Bronchial epithelial cell (primary cell): ENCODE measurements around the gene IGDCC3. TPM values are rescaled to one million over a fixed set of nuclear protein-coding genes. Genes with fewer than 3 reads are reported as not detected.

Experiments used
- DNase-seq: peaks from one replicate; pipeline ENCODE4 v3.0.0-alpha.2; 2010; ENCODE audit warnings: low read depth
- FAIRE-seq: peaks from 2 replicates; lab custom pipeline; 2011; peaks lifted over from hg19 to GRCh38; lab: Jason Lieb, UNC
- H3K27me3 ChIP-seq: 2 replicates; pipeline ENCODE4 v1.5.1; 2011; ENCODE audit warnings: low read length; ENCODE audit not compliant: control insufficient read depth, insufficient read depth
- H3K36me3 ChIP-seq: 2 replicates; pipeline ENCODE4 v1.5.1; 2011; ENCODE audit warnings: low read length; ENCODE audit not compliant: control insufficient read depth, insufficient read depth
- H3K4me3 ChIP-seq: 2 replicates; pipeline ENCODE4 v1.5.1; 2011; ENCODE audit warnings: mild to moderate bottlenecking, low read depth, low read length, control low read depth
- total RNA-seq: library from RNA; depleted of rRNA; stranded (reverse); fragments of >200 nt; gene quantifications from 2 replicates; pipeline ENCODE4 v1.2.1, GENCODE V29; 2014
- TF ChIP-seq, protein P1 (sequence below): IDR thresholded peaks from 2 replicates; pipeline ENCODE4 v1.5.1; 2011; ENCODE audit warnings: mild to moderate bottlenecking, moderate library complexity, low read length, control low read depth, inconsistent platforms; ENCODE audit not compliant: insufficient read depth, severe bottlenecking

The IGDCC3 gene
- total RNA-seq, 1 donor from 2014 or later, result not detected

GRCh38 chr15:65371976-65372786, 5.6 kb downstream of the IGDCC3 start:
- DNase-seq (no peak), FAIRE-seq (no peak)
- TF ChIP-seq, protein P1, sequence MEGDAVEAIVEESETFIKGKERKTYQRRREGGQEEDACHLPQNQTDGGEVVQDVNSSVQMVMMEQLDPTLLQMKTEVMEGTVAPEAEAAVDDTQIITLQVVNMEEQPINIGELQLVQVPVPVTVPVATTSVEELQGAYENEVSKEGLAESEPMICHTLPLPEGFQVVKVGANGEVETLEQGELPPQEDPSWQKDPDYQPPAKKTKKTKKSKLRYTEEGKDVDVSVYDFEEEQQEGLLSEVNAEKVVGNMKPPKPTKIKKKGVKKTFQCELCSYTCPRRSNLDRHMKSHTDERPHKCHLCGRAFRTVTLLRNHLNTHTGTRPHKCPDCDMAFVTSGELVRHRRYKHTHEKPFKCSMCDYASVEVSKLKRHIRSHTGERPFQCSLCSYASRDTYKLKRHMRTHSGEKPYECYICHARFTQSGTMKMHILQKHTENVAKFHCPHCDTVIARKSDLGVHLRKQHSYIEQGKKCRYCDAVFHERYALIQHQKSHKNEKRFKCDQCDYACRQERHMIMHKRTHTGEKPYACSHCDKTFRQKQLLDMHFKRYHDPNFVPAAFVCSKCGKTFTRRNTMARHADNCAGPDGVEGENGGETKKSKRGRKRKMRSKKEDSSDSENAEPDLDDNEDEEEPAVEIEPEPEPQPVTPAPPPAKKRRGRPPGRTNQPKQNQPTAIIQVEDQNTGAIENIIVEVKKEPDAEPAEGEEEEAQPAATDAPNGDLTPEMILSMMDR, result no peak
- Histone ChIP-seq H3K36me3 (no peaks in the 10 kb centered on the region), H3K27me3 (peaks cover 23% of the 10 kb centered on the region), H3K4me3 (no peak overlapping the region)

DNA sequence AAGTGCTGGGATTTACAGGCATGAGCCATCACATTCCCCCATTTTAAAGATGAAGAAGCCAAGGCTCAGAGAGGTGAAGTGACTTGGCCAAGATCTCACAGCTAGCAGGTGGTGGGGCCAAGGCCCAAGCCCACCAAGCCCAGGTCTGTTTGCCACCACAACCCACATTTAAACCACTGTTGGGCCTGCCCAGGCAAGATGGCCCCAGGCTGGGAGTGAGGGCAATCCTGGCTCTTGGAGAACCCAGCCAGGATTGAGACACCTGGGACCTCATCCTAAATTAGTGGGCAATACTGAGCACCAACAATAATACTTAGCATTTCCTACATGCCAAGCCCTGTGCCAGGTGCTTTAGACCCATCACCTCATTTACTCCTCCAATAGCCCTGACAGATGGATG, 6.9 kb downstream of the IGDCC3 start:
- TF ChIP-seq, protein P1, result no peak
- no peak for FAIRE-seq
- peaks cover 11% of the 10 kb centered on the region for H3K27me3 ChIP-seq

GRCh38 chr15:65369651-65370050, 8.2 kb downstream of the IGDCC3 start:
- H3K36me3 ChIP-seq, result no peaks in the 10 kb centered on the region
- H3K27me3 ChIP-seq, result peaks cover 6% of the 10 kb centered on the region
- FAIRE-seq (no peak), DNase-seq (no peak)
- TF ChIP-seq, protein P1, result no peak
- no peak overlapping the region for H3K4me3 ChIP-seq

More for the DNA sequence above, 6.9 kb downstream of the IGDCC3 start:
- no peaks in the 10 kb centered on the region for H3K36me3 ChIP-seq
- DNase-seq, result no peak
- H3K4me3 ChIP-seq, result no peak overlapping the region

DNA sequence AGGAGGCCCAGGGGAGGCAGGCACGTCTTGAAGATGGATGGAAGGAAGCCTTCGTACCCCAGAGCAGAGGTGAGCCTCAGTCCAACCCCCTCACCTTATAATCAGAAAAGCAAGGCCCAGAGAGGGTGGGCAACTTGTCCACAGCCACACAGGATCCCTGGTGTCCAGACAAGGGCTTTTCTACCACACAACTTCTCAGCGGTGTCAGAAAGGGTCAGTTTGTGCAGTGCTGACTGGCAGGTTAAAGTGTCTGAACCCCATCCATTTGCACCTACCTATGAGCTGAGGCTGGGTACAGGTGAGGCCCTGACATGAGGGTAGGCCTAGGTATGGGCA, 8.6 kb downstream of the IGDCC3 start:
- DNase-seq, result no peak
- Histone ChIP-seq H3K4me3 (no peak overlapping the region), H3K36me3 (no peaks in the 10 kb centered on the region), H3K27me3 (peaks cover 6% of the 10 kb centered on the region)
- TF ChIP-seq, protein P1, result no peak
- FAIRE-seq, result no peak

GRCh38 chr15:65368302-65369211, 9.2 kb downstream of the IGDCC3 start:
- FAIRE-seq (no peak), DNase-seq (no peak)
- TF ChIP-seq, protein P1, result no peak
- H3K4me3 ChIP-seq, result no peak overlapping the region
- H3K27me3 ChIP-seq, result peaks cover 9% of the 10 kb centered on the region
- H3K36me3 ChIP-seq, result no peaks in the 10 kb centered on the region
